Mucosa of descending colon (tissue), 3 donors: ENCODE results near the gene RELN. TPM values are rescaled to one million over a fixed set of nuclear protein-coding genes. Genes with fewer than 3 reads are reported as not detected.
"Not testable (repeated sequence)": the region's sequence is repeated elsewhere in the genome, so short reads cannot be mapped to it uniquely, and the experiment has no call there.

ENCODE experiments used
- ATAC-seq: fragments of 200-7000 bp; cut with Tn5 transposase; one replicate; pipeline ENCODE4 v1.9.1; 2020; ENCODE audit warnings: mild to moderate bottlenecking, moderate library complexity
- DNase-seq, 3 donors: peaks; one replicate each; pipeline ENCODE4 v3.0.0-alpha.2; 2020
- H3K36me3 ChIP-seq: fragments of 200-600 bp; one replicate; pipeline ENCODE4 v1.8.0; 2021; ENCODE audit warnings: low read depth, mild to moderate bottlenecking
- H3K4me1 ChIP-seq: fragments of 200-600 bp; one replicate; pipeline ENCODE4 v1.8.0; 2021; ENCODE audit warnings: low read depth, mild to moderate bottlenecking
- H3K4me3 ChIP-seq: fragments of 200-600 bp; one replicate; pipeline ENCODE4 v1.8.0; 2021; ENCODE audit warnings: mild to moderate bottlenecking
- H3K9me3 ChIP-seq: fragments of 200-600 bp; one replicate; pipeline ENCODE4 v1.8.0; 2021; ENCODE audit warnings: mild to moderate bottlenecking
- intact Hi-C, 2 donors: fragments of 100-400 bp; cut with DNase I in 1 of 2; cut with micrococcal nuclease in 1 of 2; formaldehyde crosslinking; loops; one replicate each; pipeline versions ENCODE4 v1.11.0 to v1.11.1; 2022; cut with DNase I, micrococcal nuclease
- total RNA-seq, 3 donors: library from RNA; stranded (reverse); fragmentation: NEBNext Ultra II Directional in 2 of 3; extraction: Animal tissue kit (Norgen Biotek cat#: 25700) in 2 of 3; gene quantifications; one replicate each; pipeline versions ENCODE4 v1.2.1 to v1.2.4, GENCODE V29; 2021 to 2023
- TF ChIP-seq, protein P1 (sequence below): fragments of 200-600 bp; IDR thresholded peaks from one replicate; pipeline ENCODE4 v1.8.0; 2022; ENCODE audit warnings: antibody characterized with exemption, mild to moderate bottlenecking
- donor health status: DM: no; HTN: no; CAD: no; lungs with moderate emphysema.
- donor health status: DM: no; HTN: no; CAD: no.
- donor health status: DM: no; HTN: yes; CAD: no.

RELN gene
- total RNA-seq, 3 donors from 2014 or later, result 1.1 to 4.4 (median 2.4) TPM

- Histone ChIP-seq H3K9me3 (no peaks in the 10 kb centered on the region), H3K36me3 (no peaks in the 10 kb centered on the region), H3K4me1 (no peaks in the 10 kb centered on the region), H3K4me3 (no peak overlapping the region)
- TF ChIP-seq, protein P1, sequence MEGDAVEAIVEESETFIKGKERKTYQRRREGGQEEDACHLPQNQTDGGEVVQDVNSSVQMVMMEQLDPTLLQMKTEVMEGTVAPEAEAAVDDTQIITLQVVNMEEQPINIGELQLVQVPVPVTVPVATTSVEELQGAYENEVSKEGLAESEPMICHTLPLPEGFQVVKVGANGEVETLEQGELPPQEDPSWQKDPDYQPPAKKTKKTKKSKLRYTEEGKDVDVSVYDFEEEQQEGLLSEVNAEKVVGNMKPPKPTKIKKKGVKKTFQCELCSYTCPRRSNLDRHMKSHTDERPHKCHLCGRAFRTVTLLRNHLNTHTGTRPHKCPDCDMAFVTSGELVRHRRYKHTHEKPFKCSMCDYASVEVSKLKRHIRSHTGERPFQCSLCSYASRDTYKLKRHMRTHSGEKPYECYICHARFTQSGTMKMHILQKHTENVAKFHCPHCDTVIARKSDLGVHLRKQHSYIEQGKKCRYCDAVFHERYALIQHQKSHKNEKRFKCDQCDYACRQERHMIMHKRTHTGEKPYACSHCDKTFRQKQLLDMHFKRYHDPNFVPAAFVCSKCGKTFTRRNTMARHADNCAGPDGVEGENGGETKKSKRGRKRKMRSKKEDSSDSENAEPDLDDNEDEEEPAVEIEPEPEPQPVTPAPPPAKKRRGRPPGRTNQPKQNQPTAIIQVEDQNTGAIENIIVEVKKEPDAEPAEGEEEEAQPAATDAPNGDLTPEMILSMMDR, result no peak
- ATAC-seq, result no peak
- intact Hi-C loops, result no loop called here
- no peak for DNase-seq
These were observed 70.1 kb downstream of the RELN start for GRCh38 chr7:103919272-103919868.

GRCh38 chr7:103918631-103919271, 70.7 kb downstream of the RELN start:
- DNase-seq (no peak), ATAC-seq (no peak)
- Histone ChIP-seq H3K4me1 (no peaks in the 10 kb centered on the region), H3K9me3 (no peaks in the 10 kb centered on the region), H3K4me3 (no peak overlapping the region), H3K36me3 (no peaks in the 10 kb centered on the region)
- intact Hi-C loops, result no loop called here
- TF ChIP-seq, protein P1, result no peak

DNA sequence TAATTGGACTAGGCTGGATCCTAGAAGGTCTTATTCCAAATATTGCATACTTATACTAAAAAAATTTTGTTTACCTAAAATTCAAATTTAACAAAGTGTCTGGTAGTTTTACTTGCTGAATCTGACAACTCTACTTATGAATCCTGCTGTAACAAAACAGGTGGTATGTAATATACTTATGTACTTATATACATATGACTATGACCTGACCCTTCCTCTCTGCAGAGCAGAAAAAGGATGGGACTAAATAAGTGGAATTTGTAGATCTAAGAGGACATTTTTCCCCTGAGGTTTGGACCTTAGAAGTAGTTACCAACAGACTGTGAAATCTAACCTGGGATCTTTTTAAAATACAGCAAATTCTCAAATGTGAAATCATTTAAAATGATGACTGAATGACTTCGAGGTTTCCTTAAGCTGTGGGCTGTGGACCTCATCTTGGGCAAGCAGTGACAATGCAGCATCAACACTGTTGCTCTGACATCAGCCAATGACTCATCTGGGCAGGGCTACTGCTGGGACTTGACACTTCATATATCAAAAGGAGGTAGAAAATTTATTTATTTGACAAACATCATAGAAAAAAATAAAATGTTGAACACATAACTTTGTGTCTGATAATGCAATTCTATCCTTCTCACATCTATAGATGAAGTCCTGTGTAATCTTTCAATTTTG, 73.6 kb downstream of the RELN start:
- DNase-seq (no peak), ATAC-seq (no peak)
- no peaks in the 10 kb centered on the region for H3K4me1 ChIP-seq
- no peaks in the 10 kb centered on the region for H3K36me3 ChIP-seq
- no peak overlapping the region for H3K4me3 ChIP-seq
- intact Hi-C loops, result no loop called here
- TF ChIP-seq, protein P1, result no peak
- H3K9me3 ChIP-seq, result no peaks in the 10 kb centered on the region

DNA sequence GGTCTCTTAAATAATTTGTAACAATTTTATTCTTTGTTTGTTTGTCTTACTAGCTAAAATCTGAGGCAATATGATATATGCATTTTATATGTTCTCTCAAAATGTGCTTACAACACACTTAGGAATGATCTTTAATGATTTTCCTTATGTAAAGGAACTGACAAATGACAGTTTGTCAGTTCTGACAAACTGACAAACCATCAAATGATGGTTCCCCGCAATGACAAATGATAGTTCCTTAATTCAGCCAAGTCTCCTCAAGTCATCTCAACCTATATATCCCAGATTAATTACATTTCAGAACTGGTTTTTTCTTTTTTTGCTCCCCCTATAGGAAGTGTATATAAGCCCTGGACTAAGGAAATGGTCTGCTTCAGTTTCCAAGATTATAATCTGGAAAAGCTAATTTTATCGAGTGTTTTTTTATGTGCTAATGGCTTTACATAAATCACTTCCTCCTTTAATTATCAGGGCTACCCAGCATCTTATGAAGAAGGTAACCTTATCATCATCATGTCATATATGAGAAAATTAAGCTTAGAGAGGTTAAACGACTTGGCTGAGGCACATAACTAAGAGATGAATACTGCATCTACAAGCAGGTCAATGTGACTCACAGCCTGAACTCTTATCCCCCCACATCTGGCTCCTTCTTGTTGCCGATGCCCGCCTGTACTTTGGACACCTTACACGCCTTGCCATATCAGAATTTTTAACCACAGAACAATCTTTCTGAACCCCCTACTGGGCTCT, 75.1 kb downstream of the RELN start:
- TF ChIP-seq, protein P1, result no peak
- H3K4me3 ChIP-seq, result no peak overlapping the region

GRCh38 chr7:103912891-103913605, 76.4 kb downstream of the RELN start:
- Histone ChIP-seq H3K9me3 (no peaks in the 10 kb centered on the region), H3K4me3 (no peak overlapping the region), H3K4me1 (no peaks in the 10 kb centered on the region), H3K36me3 (no peaks in the 10 kb centered on the region)
- intact Hi-C loops, result no loop called here
- DNase-seq, result no peak
- no peak for ATAC-seq
- TF ChIP-seq, protein P1, result no peak

More for the DNA sequence above, 75.1 kb downstream of the RELN start:
- H3K4me1 ChIP-seq, result no peaks in the 10 kb centered on the region
- H3K36me3 ChIP-seq, result no peaks in the 10 kb centered on the region
- no peaks in the 10 kb centered on the region for H3K9me3 ChIP-seq
- ATAC-seq (no peak), DNase-seq (no peak)
- intact Hi-C loops, result no loop called here

- H3K36me3 ChIP-seq, intact Hi-C loops, H3K9me3 ChIP-seq, ATAC-seq, DNase-seq, H3K4me1 ChIP-seq, H3K4me3 ChIP-seq: not testable (repeated sequence)
These were observed 78.4 kb downstream of the RELN start for GRCh38 chr7:103911015-103911414.
